ENCODE results near the gene SPACA9. TPM values are rescaled to one million over a fixed set of nuclear protein-coding genes. Genes with fewer than 3 reads are reported as not detected.

SPACA9 gene
- total RNA-seq, 2 experiments from 2014 or later = 1.6 to 2.6 TPM

DNA sequence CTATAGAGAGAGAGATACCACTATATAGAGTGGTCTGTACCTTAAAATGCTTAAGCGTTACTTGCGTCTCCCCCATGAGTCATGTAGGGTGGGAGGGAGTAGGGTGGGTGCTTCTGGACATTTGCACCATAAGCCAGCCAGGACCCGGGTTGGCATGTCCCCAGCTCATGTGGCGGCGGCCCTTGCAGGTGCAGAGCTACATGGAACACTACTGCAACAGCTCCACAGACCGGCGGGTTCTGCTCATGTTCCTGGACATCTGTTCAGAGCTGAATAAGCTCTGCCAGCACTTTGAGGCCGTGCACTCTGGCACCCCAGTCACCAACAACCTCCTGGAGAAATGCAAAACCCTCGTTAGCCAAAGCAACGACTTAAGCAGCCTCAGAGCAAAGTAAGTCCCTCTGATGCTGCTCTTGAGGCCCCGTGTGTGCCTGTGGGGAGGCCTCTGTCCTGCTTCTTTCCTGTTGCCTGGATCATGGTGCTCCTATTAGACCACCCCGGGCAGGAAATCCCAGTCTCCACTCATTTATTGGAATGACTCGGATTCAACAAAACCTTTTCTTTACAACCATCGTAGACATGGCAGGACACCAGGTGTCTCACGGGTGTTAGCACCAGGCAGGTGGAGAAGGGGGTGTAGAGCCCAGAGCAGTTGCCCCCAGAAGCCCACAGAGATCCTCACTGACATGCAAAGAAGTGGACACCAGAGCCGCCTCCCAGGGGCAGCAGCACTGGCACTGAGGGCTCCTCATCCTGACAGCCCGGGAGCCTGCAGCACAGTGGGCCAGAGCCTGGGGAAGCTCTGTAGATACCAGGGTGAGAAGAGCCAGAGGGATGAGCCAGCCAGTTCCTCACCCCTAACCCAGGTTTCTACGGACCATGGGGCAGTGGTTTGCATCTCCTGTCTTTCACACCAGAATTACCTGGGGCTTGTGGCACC, 8.8 kb downstream of the SPACA9 start:
- CTCF ChIA-PET = no interaction called here
- no peaks in the 10 kb centered on the region for H3K27me3 Mint-ChIP-seq
- H3K4me3 Mint-ChIP-seq = no peak overlapping the region
- H3K9me3 Mint-ChIP-seq (ENCODE audit: low read depth) = no peaks in the 10 kb centered on the region
- peaks cover 19% of the 10 kb centered on the region for H3K4me1 Mint-ChIP-seq
- no peak overlapping the region for H3K27ac Mint-ChIP-seq
- H3K36me3 Mint-ChIP-seq = no peaks in the 10 kb centered on the region
- no peak for ATAC-seq
- no peak for DNase-seq

DNA sequence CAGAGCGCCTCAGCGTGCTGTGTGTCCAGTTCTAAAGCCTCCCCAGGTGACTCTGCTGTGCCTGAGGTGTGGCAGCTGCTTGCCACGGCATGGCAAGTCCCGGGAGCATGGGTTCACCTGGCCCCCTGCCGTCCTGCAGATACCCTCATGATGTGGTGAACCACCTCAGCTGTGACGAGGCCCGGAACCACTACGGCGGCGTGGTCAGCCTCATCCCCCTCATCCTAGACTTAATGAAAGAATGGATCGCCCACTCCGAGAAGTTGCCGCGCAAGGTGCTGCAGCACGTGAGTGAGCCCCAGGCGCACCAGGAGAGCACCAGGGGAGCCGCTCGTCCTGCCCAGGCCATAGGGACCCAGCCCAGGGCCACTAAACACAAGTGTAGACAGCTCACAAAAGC, 9.5 kb downstream of the SPACA9 start:
- H3K4me3 Mint-ChIP-seq = no peak overlapping the region

GRCh38 chr9:132892400-132892799, 13.7 kb downstream of the SPACA9 start:
- Mint-ChIP-seq H3K4me3 (no peak overlapping the region), H3K27me3 (no peaks in the 10 kb centered on the region), H3K4me1 (peaks cover 10% of the 10 kb centered on the region), H3K9me3 (ENCODE audit: low read depth) (no peaks in the 10 kb centered on the region), H3K27ac (no peak overlapping the region), H3K36me3 (peaks cover 8% of the 10 kb centered on the region)
- no peak for ATAC-seq
- CTCF ChIA-PET = interaction anchor here (1.1 kb wide), 1 partner anchor 9 kb away, joined by 3 read pairs; no protein-coding TSS in a partner anchor
- no peak for DNase-seq

More for the DNA sequence above, 9.5 kb downstream of the SPACA9 start:
- Mint-ChIP-seq H3K27me3 (no peaks in the 10 kb centered on the region), H3K27ac (no peak overlapping the region), H3K4me1 (peaks cover 12% of the 10 kb centered on the region), H3K9me3 (ENCODE audit: low read depth) (no peaks in the 10 kb centered on the region), H3K36me3 (no peaks in the 10 kb centered on the region)
- CTCF ChIA-PET = no interaction called here
- no peak for ATAC-seq
- DNase-seq = no peak

GRCh38 chr9:132894346-132894745, 15.6 kb downstream of the SPACA9 start:
- Mint-ChIP-seq H3K36me3 (peaks cover 8% of the 10 kb centered on the region), H3K4me1 (no peaks in the 10 kb centered on the region), H3K27me3 (no peaks in the 10 kb centered on the region), H3K9me3 (ENCODE audit: low read depth) (no peaks in the 10 kb centered on the region), H3K4me3 (no peak overlapping the region), H3K27ac (no peak overlapping the region)
- DNase-seq = no peak
- no peak for ATAC-seq
- CTCF ChIA-PET = no interaction called here

GRCh38 chr9:132894862-132895835, 16.5 kb downstream of the SPACA9 start:
- Mint-ChIP-seq H3K9me3 (ENCODE audit: low read depth) (no peaks in the 10 kb centered on the region), H3K27ac (no peak overlapping the region), H3K27me3 (no peaks in the 10 kb centered on the region), H3K36me3 (peaks cover 8% of the 10 kb centered on the region), H3K4me1 (no peaks in the 10 kb centered on the region), H3K4me3 (no peak overlapping the region)
- DNase-seq (no peak), ATAC-seq (no peak)
- CTCF ChIA-PET = interaction anchor here (0.8 to 1.7 kb wide), 2 partner anchors 10 to 25 kb away, joined by 3 to 4 read pairs; no protein-coding TSS in a partner anchor

GRCh38 chr9:132896264-132896663, 17.6 kb downstream of the SPACA9 start:
- Mint-ChIP-seq H3K9me3 (ENCODE audit: low read depth) (no peaks in the 10 kb centered on the region), H3K36me3 (peaks cover 8% of the 10 kb centered on the region), H3K4me1 (peaks cover 5% of the 10 kb centered on the region), H3K27me3 (no peaks in the 10 kb centered on the region), H3K4me3 (no peak overlapping the region), H3K27ac (no peak overlapping the region)
- DNase-seq (no peak), ATAC-seq (no peak)
- CTCF ChIA-PET = interaction anchor here (1.7 kb wide), 1 partner anchor 24 kb away, joined by 4 read pairs; no protein-coding TSS in a partner anchor

DNA sequence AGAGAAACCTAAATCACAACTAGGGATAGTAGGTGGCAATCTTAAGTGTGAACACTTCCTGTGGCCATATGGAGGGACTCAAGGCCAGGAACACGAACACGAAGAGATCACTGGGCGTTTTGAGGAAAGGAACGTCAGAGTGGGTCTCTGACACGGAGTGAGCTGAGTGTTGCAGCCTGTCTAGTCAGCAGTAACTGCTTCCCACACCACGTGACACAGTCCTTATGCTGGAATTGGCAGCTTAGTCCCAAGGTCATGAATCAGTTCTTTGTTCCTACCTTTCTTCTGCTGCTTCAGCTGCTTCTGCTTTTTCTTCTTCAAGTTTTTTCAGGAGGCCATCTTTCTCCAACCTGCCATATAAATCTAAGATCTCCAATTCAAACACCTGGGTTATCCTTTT, 18.2 kb downstream of the SPACA9 start:
- CTCF ChIA-PET = interaction anchor here (0.7 to 1.1 kb wide), 3 partner anchors 486 to 1150 kb away, joined by 3 to 4 read pairs (median 3); no protein-coding TSS in a partner anchor
- Mint-ChIP-seq H3K27me3 (no peaks in the 10 kb centered on the region), H3K9me3 (ENCODE audit: low read depth) (no peaks in the 10 kb centered on the region), H3K4me3 (no peak overlapping the region), H3K36me3 (peaks cover 8% of the 10 kb centered on the region), H3K27ac (no peak overlapping the region), H3K4me1 (peaks cover 11% of the 10 kb centered on the region)
- ATAC-seq (no peak), DNase-seq (no peak)

GRCh38 chr9:132898051-132898450, 19.4 kb downstream of the SPACA9 start:
- H3K36me3 Mint-ChIP-seq = peaks cover 8% of the 10 kb centered on the region
- no peaks in the 10 kb centered on the region for H3K9me3 Mint-ChIP-seq (ENCODE audit: low read depth)
- H3K27me3 Mint-ChIP-seq = no peaks in the 10 kb centered on the region
- CTCF ChIA-PET = interaction anchor here (0.5 to 1.0 kb wide), 2 partner anchors 499 to 1562 kb away, joined by 3 read pairs; no protein-coding TSS in a partner anchor
- no peak overlapping the region for H3K4me3 Mint-ChIP-seq
- ATAC-seq (no peak), DNase-seq (no peak)
- H3K27ac Mint-ChIP-seq = no peak overlapping the region
- peaks cover 16% of the 10 kb centered on the region for H3K4me1 Mint-ChIP-seq

- DNase-seq (peak; percentile 88), ATAC-seq (peak; percentile 97)
- Mint-ChIP-seq H3K4me1 (peaks cover 16% of the 10 kb centered on the region), H3K9me3 (ENCODE audit: low read depth) (no peaks in the 10 kb centered on the region), H3K27ac (no peak overlapping the region), H3K4me3 (no peak overlapping the region), H3K36me3 (peaks cover 1% of the 10 kb centered on the region), H3K27me3 (no peaks in the 10 kb centered on the region)
- CTCF ChIA-PET = interaction anchor here (0.7 to 2.3 kb wide), 30 partner anchors 7 to 222 kb away, joined by 3 to 15 read pairs (median 4); partner anchors contain the start of genes AK8, GTF3C5 and SPACA9
These were observed 23.4 kb downstream of the SPACA9 start for GRCh38 chr9:132901858-132902831.

DNA sequence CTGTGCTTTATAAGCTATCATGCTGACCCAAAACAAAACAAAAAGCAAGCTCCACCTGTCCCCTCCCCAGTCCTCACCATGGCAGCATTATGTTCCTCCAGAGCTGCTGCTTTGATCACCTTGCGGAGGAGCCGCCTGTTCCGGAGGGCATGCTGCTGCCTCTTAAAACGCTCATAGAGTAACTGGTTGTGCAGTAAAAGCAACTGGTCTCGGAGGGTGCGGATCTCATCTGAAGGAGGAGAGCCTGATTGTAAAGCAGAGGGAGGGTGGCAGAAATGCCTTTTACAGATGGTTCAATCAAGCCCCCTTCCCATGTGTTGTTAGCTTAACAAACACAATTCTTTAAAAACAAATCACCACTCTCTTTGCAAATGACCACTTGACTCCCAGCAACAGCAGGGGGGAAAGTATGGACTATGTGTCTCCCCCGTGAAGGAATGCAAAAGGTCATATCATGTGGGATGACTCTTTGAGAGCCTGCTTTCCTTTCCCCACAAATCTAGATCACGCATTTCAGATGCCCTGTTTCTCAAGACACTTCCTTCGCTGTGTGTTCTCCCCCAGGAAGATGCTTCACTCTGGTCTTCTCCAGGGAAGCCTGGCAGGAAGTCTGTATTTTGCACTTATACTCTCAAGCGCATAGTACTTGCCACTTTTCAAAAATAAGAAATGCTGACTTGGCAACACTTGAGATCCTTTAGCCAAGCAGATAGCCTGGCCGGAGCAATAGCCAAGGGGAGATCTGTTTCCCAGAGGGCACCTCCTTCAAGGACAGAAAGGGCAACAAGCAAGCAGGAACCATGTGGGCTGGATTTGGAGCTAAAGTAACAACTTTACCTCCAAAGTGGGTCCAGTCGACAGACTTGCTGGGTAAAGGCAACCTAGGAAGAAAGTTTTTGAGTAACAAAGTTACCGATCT, 25.1 kb downstream of the SPACA9 start:
- no peaks in the 10 kb centered on the region for H3K9me3 Mint-ChIP-seq (ENCODE audit: low read depth)
- no peak overlapping the region for H3K27ac Mint-ChIP-seq
- CTCF ChIA-PET = interaction anchor here (0.5 to 1.9 kb wide), 6 partner anchors 19 to 641 kb away, joined by 3 to 7 read pairs (median 3); no protein-coding TSS in a partner anchor
- H3K4me1 Mint-ChIP-seq = peaks cover 23% of the 10 kb centered on the region
- peaks cover 1% of the 10 kb centered on the region for H3K36me3 Mint-ChIP-seq
- ATAC-seq (no peak), DNase-seq (no peak)
- no peak overlapping the region for H3K4me3 Mint-ChIP-seq
- no peaks in the 10 kb centered on the region for H3K27me3 Mint-ChIP-seq

DNA sequence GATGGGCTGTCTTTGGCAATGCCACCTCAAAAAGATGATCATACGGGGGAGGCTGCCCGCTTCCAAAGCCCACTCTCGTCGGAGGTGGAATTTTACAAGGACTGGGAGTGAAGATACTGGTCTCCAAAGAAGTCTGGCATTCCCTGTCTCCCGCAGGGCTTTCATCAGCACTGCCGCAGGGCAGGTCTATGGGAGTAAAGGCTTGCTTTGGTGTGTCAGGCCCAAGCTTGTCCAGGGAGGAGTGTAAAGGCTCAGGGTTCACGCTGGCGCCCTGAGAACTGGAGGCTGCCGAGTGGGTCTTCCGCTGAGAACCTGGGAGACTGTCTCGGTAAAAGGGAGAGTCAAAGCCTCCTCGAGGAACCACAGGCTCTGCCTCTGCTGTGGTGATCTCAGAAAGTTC, 27.0 kb downstream of the SPACA9 start:
- H3K4me1 Mint-ChIP-seq = peaks cover 27% of the 10 kb centered on the region
- no peak overlapping the region for H3K27ac Mint-ChIP-seq
- H3K4me3 Mint-ChIP-seq = no peak overlapping the region
- no peak for ATAC-seq
- no peaks in the 10 kb centered on the region for H3K9me3 Mint-ChIP-seq (ENCODE audit: low read depth)
- CTCF ChIA-PET = interaction anchor here (1.0 kb wide), 1 partner anchor 28 kb away, joined by 3 read pairs; no protein-coding TSS in a partner anchor
- DNase-seq = no peak
- peaks cover 6% of the 10 kb centered on the region for H3K36me3 Mint-ChIP-seq
- no peaks in the 10 kb centered on the region for H3K27me3 Mint-ChIP-seq

Data from activated CD8-positive, alpha-beta memory T cell treated with anti-CD3 and anti-CD28 coated beads, Interleukin-2, amount 10 ng/mL, durations not matched to agents 7 days and 5 days (primary cell).